ENCODE measurements around the gene NRXN2. TPM values are rescaled to one million over a fixed set of nuclear protein-coding genes. Genes with fewer than 3 reads are reported as not detected.
"Not testable (repeated sequence)": the region's sequence is repeated elsewhere in the genome, so short reads cannot be mapped to it uniquely, and the experiment has no call there.

The NRXN2 gene
- total RNA-seq, 1 experiment from 2014 or later: 0.77 TPM

DNA sequence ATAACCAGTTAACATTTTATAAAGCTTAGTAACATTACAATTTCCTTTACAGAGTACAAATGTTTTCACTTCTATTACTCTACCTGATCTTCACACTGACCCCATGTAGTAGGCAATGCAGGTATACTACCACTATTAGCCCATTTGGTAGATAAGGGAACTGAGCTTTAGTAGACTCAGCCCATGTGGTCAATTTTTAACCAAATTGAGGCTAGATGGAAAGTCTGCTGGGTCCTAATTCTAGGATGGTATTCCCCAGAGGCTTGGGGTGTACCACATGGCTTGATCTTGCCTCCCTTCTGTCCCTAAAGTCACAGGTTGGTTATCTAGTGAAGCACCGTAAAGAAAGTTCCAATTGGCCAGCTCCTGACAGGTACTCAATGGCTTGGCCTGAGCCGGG lies 48.2 kb downstream of the NRXN2 start:
- in situ Hi-C loops (cut with HindIII; ENCODE audit: low pct_unique_long_range_greater_than_20kb, low sequenced_read_pairs): no loop called here
- DNase-seq (ENCODE audit: low read depth, low spot score): no peak

DNA sequence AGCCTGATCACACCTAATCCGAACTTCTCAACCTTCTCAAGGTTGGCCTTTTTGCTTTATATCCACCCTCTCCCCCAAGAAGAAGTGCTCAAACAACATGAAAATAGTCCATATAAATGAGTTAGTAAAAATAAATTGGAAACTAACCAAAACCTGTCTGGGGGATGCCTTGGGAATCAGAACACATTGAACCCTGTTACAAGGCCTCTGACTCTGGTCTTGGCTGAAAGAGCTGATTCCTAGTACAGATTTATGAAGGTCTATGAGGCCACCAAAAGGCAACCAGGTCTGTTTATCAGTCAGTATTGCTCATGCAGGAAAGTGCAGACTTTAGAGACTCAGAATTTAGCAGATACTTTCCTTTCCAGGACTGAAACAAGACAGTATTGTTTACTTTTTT lies 49.7 kb downstream of the NRXN2 start:
- in situ Hi-C loops (cut with HindIII; ENCODE audit: low pct_unique_long_range_greater_than_20kb, low sequenced_read_pairs): no loop called here
- no peak for DNase-seq (ENCODE audit: low read depth, low spot score)

GRCh38 chr11:64672875-64673274 lies 50.1 kb downstream of the NRXN2 start:
- no peak for DNase-seq (ENCODE audit: low read depth, low spot score)
- in situ Hi-C loops (cut with HindIII; ENCODE audit: low pct_unique_long_range_greater_than_20kb, low sequenced_read_pairs): no loop called here

GRCh38 chr11:64670975-64671374 lies 52.0 kb downstream of the NRXN2 start:
- DNase-seq (ENCODE audit: low read depth, low spot score): no peak
- in situ Hi-C loops (cut with HindIII; ENCODE audit: low pct_unique_long_range_greater_than_20kb, low sequenced_read_pairs): no loop called here

DNA sequence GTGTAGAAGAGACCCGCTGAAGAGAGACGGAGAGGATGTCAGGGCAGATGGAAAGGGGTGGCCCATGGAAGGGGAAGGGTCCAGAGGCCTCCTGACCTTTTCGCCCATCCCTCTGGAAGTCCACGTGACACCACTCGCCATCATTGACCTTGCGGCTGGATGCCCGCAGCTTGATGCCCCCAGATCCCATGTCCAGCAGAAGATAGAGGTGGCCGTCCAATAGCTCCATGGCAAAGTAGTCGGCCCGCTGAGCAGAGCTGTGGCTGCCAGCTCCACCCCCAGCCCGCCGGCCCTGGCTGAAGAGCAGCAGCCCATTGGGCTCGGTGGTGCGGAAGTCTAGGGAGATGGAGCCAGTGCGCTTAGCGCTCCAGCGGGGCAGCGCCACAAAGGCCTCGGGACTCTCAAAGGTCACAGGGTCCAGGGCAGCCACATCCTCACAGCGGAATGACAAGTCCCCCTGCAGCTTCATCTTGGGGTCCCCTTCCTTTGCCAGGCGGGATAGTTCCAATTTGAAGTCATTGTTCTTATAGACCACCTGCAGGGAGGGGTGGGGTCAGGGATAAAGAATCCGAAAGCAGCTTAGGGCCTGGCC lies 55.7 kb downstream of the NRXN2 start:
- no peak for DNase-seq (ENCODE audit: low read depth, low spot score)
- in situ Hi-C loops (cut with HindIII; ENCODE audit: low pct_unique_long_range_greater_than_20kb, low sequenced_read_pairs): no loop called here

DNA sequence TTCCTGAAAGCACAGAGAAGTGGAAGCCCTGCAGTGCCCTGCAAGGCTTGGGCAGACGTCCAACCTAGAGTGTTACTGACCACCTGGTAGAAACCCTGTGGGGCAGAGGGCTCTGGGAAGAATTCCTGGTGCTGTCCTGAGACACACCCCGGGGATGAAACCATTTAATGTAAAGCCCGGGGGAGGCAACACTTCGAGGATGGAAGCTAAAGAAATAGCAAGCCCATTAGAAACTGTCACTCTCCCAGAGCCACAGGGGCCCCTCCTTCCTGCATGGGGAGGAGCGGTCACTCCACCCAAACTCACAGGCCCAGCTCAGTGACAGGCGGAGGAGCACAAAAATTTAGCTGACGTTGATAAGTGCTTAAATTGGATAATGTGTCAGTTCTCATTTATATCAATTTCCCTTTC lies 57.6 kb downstream of the NRXN2 start:
- no peak for DNase-seq (ENCODE audit: low read depth, low spot score)
- in situ Hi-C loops (cut with HindIII; ENCODE audit: low pct_unique_long_range_greater_than_20kb, low sequenced_read_pairs): no loop called here

GRCh38 chr11:64664236-64664870 lies 58.6 kb downstream of the NRXN2 start:
- in situ Hi-C loops (cut with HindIII; ENCODE audit: low pct_unique_long_range_greater_than_20kb, low sequenced_read_pairs); DNase-seq (ENCODE audit: low read depth, low spot score): not testable (repeated sequence)

- in situ Hi-C loops (cut with HindIII; ENCODE audit: low pct_unique_long_range_greater_than_20kb, low sequenced_read_pairs): no loop called here
- no peak for DNase-seq (ENCODE audit: low read depth, low spot score)
Observed at GRCh38 chr11:64663656-64664055, 59.3 kb downstream of the NRXN2 start.

GRCh38 chr11:64661614-64662013 lies 61.4 kb downstream of the NRXN2 start:
- in situ Hi-C loops (cut with HindIII; ENCODE audit: low pct_unique_long_range_greater_than_20kb, low sequenced_read_pairs): no loop called here
- DNase-seq (ENCODE audit: low read depth, low spot score): no peak

DNA sequence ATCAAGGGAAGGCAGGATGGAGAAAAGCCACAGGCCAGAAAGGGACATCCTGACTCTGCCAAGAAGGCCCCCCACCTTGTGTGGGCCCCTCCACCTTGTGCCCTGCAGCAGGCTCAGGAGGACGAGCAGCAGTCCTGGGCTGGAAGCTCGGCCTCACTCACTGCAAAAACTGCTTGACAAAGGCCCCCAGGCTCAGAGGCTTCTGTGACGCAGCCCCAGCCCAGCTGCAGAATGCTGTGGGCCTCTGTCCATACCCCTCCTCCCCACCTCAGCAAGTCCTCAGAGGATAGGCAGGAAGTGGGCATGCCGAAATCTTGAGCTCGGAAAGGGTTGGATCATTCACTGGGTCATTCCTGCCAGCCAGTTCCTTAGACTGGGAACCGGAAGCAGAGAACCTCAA lies 61.9 kb downstream of the NRXN2 start:
- in situ Hi-C loops (cut with HindIII; ENCODE audit: low pct_unique_long_range_greater_than_20kb, low sequenced_read_pairs): no loop called here
- DNase-seq (ENCODE audit: low read depth, low spot score): peak; percentile 9

GRCh38 chr11:64660706-64661105 lies 62.3 kb downstream of the NRXN2 start:
- no peak for DNase-seq (ENCODE audit: low read depth, low spot score)
- in situ Hi-C loops (cut with HindIII; ENCODE audit: low pct_unique_long_range_greater_than_20kb, low sequenced_read_pairs): no loop called here

DNA sequence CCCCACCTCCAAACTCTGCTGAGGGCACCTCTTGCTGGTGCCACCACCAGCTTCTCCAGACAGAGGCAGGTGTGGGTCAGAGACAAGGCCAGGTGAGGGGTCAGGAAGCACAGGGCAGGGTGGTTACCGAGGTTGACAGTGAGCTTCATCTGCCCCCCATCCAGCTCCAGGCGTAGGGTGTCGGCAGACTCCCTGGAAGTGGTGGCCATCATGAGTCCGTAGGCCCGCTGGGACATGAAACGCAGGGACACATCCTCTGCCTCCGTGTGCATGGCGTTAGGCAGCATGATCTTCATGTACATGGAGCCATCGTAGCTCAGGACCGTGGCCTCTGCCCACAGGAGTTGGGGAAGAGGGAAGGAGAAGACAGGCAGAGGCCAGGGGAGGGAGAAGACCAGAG lies 62.8 kb downstream of the NRXN2 start:
- in situ Hi-C loops (cut with HindIII; ENCODE audit: low pct_unique_long_range_greater_than_20kb, low sequenced_read_pairs): no loop called here
- DNase-seq (ENCODE audit: low read depth, low spot score): no peak

DNA sequence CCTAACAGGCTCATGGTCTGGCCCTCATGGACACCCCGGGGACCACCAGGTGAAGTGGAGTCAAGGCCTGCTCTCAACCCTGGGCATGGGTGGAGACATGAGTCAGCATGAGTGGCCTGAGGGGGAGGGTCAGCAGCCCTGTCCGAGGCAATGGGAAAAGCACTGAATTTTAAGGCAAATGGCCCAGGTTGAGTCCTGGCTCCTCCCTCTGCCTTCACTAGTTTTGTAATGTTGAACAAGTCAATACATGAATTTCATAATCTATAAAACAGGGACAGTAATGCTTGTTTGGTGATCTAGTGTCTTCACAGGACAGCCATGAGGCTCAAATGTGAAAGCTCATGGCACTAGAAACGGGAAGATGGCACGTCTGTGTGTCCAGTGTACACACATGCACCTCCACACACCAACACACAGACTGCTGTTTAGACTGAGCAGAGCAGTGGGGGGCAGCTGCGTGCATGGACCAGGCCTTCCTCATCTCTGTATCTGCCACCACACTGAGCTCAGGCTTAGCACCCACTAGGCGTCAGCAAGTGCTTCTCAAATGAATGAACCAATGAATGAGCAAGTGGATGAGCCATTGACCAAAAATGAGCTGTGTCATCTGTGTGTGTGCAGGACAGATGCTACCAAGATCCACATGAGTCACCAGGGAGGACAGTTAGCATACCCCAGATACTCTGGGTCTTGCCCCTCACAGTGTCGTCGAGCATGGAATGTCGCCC lies 63.4 kb downstream of the NRXN2 start:
- in situ Hi-C loops (cut with HindIII; ENCODE audit: low pct_unique_long_range_greater_than_20kb, low sequenced_read_pairs): no loop called here
- no peak for DNase-seq (ENCODE audit: low read depth, low spot score)

GRCh38 chr11:64658265-64658664 lies 64.7 kb downstream of the NRXN2 start:
- no peak for DNase-seq (ENCODE audit: low read depth, low spot score)
- in situ Hi-C loops (cut with HindIII; ENCODE audit: low pct_unique_long_range_greater_than_20kb, low sequenced_read_pairs): no loop called here

DNA sequence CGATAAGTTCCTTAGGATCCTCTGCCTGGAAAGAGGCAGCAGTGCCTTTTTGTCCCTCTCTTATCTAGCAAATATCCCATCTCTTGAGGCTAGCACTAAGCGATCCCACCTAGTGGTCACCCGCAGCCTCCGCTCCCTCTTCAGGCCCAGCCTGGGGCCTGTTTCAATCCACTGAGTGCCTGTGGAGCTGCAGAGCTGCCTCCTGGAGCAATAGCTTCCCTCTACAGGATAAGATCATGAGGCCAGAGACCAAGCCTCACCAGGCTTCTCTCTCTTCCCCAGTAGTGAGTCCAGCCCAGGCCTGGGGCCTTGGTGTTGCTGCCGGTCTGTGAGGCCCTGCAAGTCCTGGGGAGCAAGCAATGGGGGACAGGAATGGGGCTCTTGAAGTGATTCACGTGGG lies 66.1 kb downstream of the NRXN2 start:
- in situ Hi-C loops (cut with HindIII; ENCODE audit: low pct_unique_long_range_greater_than_20kb, low sequenced_read_pairs): no loop called here
- DNase-seq (ENCODE audit: low read depth, low spot score): peak; percentile 20

GRCh38 chr11:64655941-64656601 lies 66.9 kb downstream of the NRXN2 start:
- DNase-seq (ENCODE audit: low read depth, low spot score): no peak
- in situ Hi-C loops (cut with HindIII; ENCODE audit: low pct_unique_long_range_greater_than_20kb, low sequenced_read_pairs): no loop called here

GRCh38 chr11:64654958-64655541 lies 67.9 kb downstream of the NRXN2 start:
- no peak for DNase-seq (ENCODE audit: low read depth, low spot score)
- in situ Hi-C loops (cut with HindIII; ENCODE audit: low pct_unique_long_range_greater_than_20kb, low sequenced_read_pairs): no loop called here

DNA sequence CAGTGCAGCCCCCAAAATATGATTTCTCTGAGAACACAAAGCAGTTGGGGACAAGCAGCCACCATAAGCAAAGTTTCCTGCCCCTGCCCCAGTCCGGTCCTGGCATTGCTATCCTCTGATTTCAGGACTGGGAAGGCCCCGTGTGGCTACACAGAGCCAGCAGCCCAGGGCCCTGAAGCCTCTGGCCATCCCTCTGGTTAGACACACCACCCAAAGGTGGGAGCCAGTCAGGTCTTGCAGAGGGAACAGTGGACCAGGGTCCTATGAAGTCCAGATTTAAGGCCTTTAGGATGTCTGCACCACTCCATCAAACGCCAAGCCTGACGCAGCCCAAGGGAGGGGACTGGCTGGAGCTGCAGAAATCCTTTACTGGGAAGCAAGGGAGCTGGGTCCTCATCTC lies 68.6 kb downstream of the NRXN2 start:
- in situ Hi-C loops (cut with HindIII; ENCODE audit: low pct_unique_long_range_greater_than_20kb, low sequenced_read_pairs): no loop called here
- DNase-seq (ENCODE audit: low read depth, low spot score): no peak
